Inflammatory macrophage treated with lipopolysaccharide for 4 hours (primary cell): ENCODE data around the gene ARSA.
A peak's percentile ranks its signal among the peaks of the same experiment; 100 is the strongest.

ENCODE experiments used
- DNase-seq: peaks from one replicate; pipeline ENCODE4 v3.0.0-alpha.2; 2020

The ARSA gene

DNA sequence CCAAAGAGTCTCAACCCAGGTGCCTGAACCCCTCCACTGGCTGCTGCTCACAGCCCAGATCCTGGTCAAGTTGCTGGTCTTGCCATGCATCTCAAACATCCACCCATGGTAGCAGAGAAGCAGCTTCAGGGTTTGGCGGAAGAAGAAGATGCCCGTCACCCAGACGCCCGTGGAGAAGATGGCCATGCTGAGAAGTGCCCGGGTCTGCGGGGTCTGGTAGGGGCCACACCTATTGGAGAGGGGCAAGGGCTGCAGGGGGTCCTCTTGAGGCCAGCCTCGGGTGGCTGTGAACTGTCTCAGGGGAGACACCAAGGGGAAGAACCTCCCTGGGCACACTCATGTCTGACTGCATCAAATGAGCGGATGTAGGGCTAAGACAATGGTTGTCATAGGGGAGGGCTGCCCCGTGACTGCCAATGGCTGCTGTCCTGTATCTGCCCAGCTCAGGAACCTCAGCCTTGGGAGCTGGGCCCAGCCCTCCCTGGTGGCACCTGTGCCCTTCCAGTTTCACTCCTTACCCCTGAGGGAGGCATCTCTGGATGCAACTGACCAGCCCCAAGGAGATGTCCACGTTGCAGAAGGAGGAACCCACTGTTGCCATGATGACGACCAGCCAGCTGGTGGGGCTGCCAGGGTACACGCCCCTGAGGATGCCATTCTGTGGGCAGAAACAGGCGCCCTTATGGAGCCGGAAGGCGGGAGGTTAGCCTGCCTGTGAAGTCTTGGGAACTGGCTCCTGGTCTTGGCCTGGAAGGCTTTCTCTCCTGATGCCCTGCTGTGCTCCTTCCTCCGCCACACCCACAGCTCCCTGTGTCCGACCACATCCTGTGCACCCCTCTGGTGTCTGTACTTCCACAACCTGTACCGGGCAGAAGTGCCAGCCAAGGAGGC is 50.9 kb downstream of the ARSA start:
- peak; percentile 30 for DNase-seq

DNA sequence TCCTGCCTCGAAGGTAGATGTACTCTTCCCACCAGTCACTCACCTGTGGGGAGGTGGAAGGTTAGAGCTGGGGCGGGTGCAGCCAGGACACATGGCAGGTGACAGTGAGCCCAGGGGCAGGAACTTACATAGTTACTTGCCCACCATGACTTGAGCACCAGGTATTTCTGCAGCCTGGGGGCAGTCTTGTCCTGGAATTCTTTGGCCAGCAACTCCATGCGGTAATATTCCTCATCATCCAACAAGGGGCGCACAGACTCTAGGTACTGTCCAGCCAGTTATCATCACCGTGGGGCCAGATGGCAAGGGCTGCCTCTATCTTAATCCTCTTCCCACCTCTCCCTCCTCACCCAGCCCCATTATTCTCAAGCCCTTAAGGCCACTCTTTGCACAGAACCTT is 51.9 kb downstream of the ARSA start:
- DNase-seq = peak; percentile 22

DNA sequence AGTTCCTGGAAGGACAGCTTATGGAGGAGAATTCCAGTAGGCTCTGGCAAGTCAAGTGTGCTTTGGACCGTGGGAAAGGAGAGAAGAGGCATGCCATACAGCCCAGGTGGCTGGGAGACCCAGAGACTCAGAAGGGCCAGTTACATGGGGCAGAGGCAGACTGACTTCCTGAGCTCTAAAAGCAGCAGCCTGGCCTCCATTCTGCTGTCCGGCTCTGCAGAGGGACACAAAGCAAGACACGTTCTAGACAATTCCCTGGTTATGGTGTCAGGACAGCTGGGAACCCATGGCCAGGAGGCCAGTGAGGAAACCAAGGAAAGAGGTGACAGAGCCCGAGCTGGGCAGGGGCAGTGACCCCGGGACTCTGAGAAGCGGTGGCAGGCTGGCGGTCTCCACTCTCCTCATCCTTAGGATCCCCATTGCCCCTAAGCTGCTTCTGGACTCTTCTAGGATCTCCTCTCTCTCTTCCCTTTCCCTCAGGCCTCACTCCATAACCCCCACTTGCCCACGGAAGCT is 52.5 kb downstream of the ARSA start:
- DNase-seq = no peak
